HCT116 (cell line): ENCODE measurements around the gene NRCAM. TPM values are rescaled to one million over a fixed set of nuclear protein-coding genes. Genes with fewer than 3 reads are reported as not detected.

Experiments
- ATAC-seq: fragments of 200-7000 bp; cut with Tn5 transposase; 2 replicates; pipeline ENCODE4 v1.9.1; 2020; ENCODE audit warnings: mild to moderate bottlenecking, moderate library complexity
- BruUV-seq: library from RNA; stranded (reverse); fragments of 400-500 nt; replicated peaks from 2 replicates; lab custom pipeline; 2021; lab: Mats Ljungman, UMichigan
- CTCF ChIA-PET: fragments of 300-600 bp; sonication (Branson Sonifier 250); formaldehyde crosslinking; loops from one replicate; lab custom pipeline; 2021; ENCODE audit warnings: antibody characterized with exemption; lab: Charles Lee
- POLR2A ChIA-PET: fragments of 300-600, 350-600 bp; sonication (Branson Sonifier 250); formaldehyde crosslinking; loops from one replicate; lab custom pipeline; 2021; ENCODE audit warnings: antibody characterized with exemption; lab: Charles Lee
- RAD21 ChIA-PET, 2 experiments: fragments of 300-600 bp; sonication (Branson Sonifier 250); formaldehyde crosslinking; loops; one replicate each; lab custom pipeline; 2023; ENCODE audit warnings: low total read pairs in 2 of 2; ENCODE audit not compliant: uncharacterized antibody in 2 of 2, unreplicated experiment in 2 of 2, low non-redundant PET in 1 of 2; lab: Charles Lee
- DNase-seq: peaks from one replicate; pipeline ENCODE4 v3.0.0-alpha.2; 2010; ENCODE audit warnings: low read depth, low spot score
- H2AFZ ChIP-seq: fragments of 200-600 bp; shearing (Covaris generic), sonication (generic); 2 replicates; pipeline ENCODE4 v1.6.1; 2017; ENCODE audit warnings: low read depth, mixed run types, mixed read lengths, antibody characterized with exemption, low read length; ENCODE audit not compliant: poor library complexity, severe bottlenecking
- H3K27ac ChIP-seq: 2 replicates; pipeline ENCODE4 v1.5.1; 2012; ENCODE audit warnings: low read depth, low read length
- H3K27me3 ChIP-seq: fragments of 200-600 bp; sonication (generic); 2 replicates; pipeline ENCODE4 v1.6.1; 2016; ENCODE audit warnings: mixed run types, low read length, mixed read lengths; ENCODE audit not compliant: insufficient read depth
- H3K36me3 ChIP-seq, 2 experiments: fragments of 200-500 bp in 1 of 2; fragments of 200-600 bp in 1 of 2; sonication (Bioruptor generic) in 1 of 2; sonication (generic) in 1 of 2; 2 replicates each; pipeline versions ENCODE4 v1.5.1 to v1.6.1; 2014 to 2016; ENCODE audit warnings: low read length in 2 of 2, inconsistent platforms in 1 of 2, mixed read lengths in 1 of 2, mixed run types in 1 of 2; ENCODE audit not compliant: insufficient read depth in 2 of 2, control insufficient read depth in 1 of 2
- H3K4me1 ChIP-seq, 2 experiments: fragments of 200-600 bp in 1 of 2; sonication (generic) in 1 of 2; 2 replicates each; pipeline versions ENCODE4 v1.5.1 to v1.6.1; 2012 to 2017; ENCODE audit warnings: low read length in 2 of 2, inconsistent platforms in 1 of 2, mild to moderate bottlenecking in 1 of 2, mixed read lengths in 1 of 2, mixed run types in 1 of 2, moderate library complexity in 1 of 2; ENCODE audit not compliant: insufficient read depth in 2 of 2, control insufficient read depth in 1 of 2
- H3K4me2 ChIP-seq: fragments of 200-600 bp; sonication (generic); 2 replicates; pipeline ENCODE4 v1.6.1; 2017; ENCODE audit warnings: mixed run types, low read length, mixed read lengths
- H3K4me3 ChIP-seq, 2 experiments: fragments of 200-600 bp in 1 of 2; sonication (generic) in 1 of 2; replicated peaks in 1 of 2; 2 replicates each; pipeline ENCODE4 v1.5.1; 2011 to 2016; ENCODE audit warnings: low read length in 2 of 2, control low read depth in 1 of 2, low read depth in 1 of 2, mild to moderate bottlenecking in 1 of 2, mixed read lengths in 1 of 2, mixed run types in 1 of 2
- H3K79me2 ChIP-seq: fragments of 200-600 bp; sonication (generic); 2 replicates; pipeline ENCODE4 v1.6.1; 2017; ENCODE audit warnings: mild to moderate bottlenecking, mixed run types, low read length, moderate library complexity, mixed read lengths; ENCODE audit not compliant: insufficient read depth
- H3K9ac ChIP-seq: fragments of 200-600 bp; sonication (generic); 2 replicates; pipeline ENCODE4 v1.6.1; 2016; ENCODE audit warnings: low read length, mixed read lengths
- H3K9me2 ChIP-seq: fragments of 200-600 bp; sonication (generic), shearing (Covaris generic); 2 replicates; pipeline ENCODE4 v1.6.1; 2017; ENCODE audit warnings: mixed run types, mild to moderate bottlenecking, moderate library complexity; ENCODE audit not compliant: insufficient read depth
- H3K9me3 ChIP-seq, 2 experiments: fragments of 200-500 bp in 1 of 2; fragments of 200-600 bp in 1 of 2; sonication (Bioruptor generic) in 1 of 2; sonication (generic) in 1 of 2; 2 replicates each; pipeline ENCODE4 v1.6.1; 2014 to 2017; ENCODE audit warnings: low read length in 2 of 2, mixed read lengths in 2 of 2, inconsistent platforms in 1 of 2, low read depth in 1 of 2, mild to moderate bottlenecking in 1 of 2, mixed run types in 1 of 2, moderate library complexity in 1 of 2; ENCODE audit not compliant: control insufficient read depth in 1 of 2, insufficient read depth in 1 of 2
- H4K20me1 ChIP-seq: fragments of 200-600 bp; sonication (generic), shearing (Covaris generic); 2 replicates; pipeline ENCODE4 v1.6.1; 2017; ENCODE audit warnings: mixed run types, mild to moderate bottlenecking, moderate library complexity; ENCODE audit not compliant: insufficient read depth
- EGR1 ChIP-seq: IDR thresholded peaks from 2 replicates; pipeline ENCODE4 v1.6.1; 2012; ENCODE audit warnings: low read depth
- JUND ChIP-seq: IDR thresholded peaks from 2 replicates; pipeline ENCODE4 v1.6.1; 2012
- MAX ChIP-seq: IDR thresholded peaks from 2 replicates; pipeline ENCODE4 v1.6.1; 2012
- YY1 ChIP-seq: IDR thresholded peaks from 2 replicates; pipeline ENCODE4 v1.6.1; 2011; ENCODE audit warnings: low read length, low read depth, moderate library complexity, mild to moderate bottlenecking; ENCODE audit not compliant: insufficient replicate concordance; ENCODE audit errors: extremely low read depth
- ZBTB33 ChIP-seq: IDR thresholded peaks from 2 replicates; pipeline ENCODE4 v1.6.1; 2011; ENCODE audit warnings: mild to moderate bottlenecking, low read length, moderate library complexity; ENCODE audit not compliant: insufficient replicate concordance; ENCODE audit errors: extremely low read depth
- ZFX ChIP-seq: fragments of 450-650 bp; IDR thresholded peaks from 2 replicates; pipeline ENCODE4 v1.6.1; 2017
- ZNF274 ChIP-seq: fragments of 200-500 bp; sonication (Bioruptor generic); IDR thresholded peaks from 2 replicates; pipeline ENCODE4 v1.6.1; 2014; ENCODE audit warnings: mild to moderate bottlenecking, low read depth, low read length, inconsistent platforms
- intact Hi-C: fragments of 100-400 bp; cut with micrococcal nuclease; formaldehyde crosslinking; loops from 2 replicates; pipeline ENCODE4 v1.10.0; 2022
- total RNA-seq: library from RNA; stranded (reverse); gene quantifications from one replicate; pipeline ENCODE4 v1.2.1, GENCODE V29; 2021; ENCODE audit not compliant: unreplicated experiment

The NRCAM gene
- total RNA-seq, 1 experiment from 2014 or later = 0.15 TPM

GRCh38 chr7:108406222-108406890 lies 49.9 kb downstream of the NRCAM start:
- no peak for ATAC-seq
- DNase-seq = no peak
- H3K27me3 ChIP-seq = no peaks in the 10 kb centered on the region
- no peaks in the 10 kb centered on the region for H3K9me2 ChIP-seq
- no peaks in the 10 kb centered on the region for H3K4me1 ChIP-seq
- no peak overlapping the region for H3K27ac ChIP-seq
- H3K9me3 ChIP-seq = no peaks in the 10 kb centered on the region
- H3K36me3 ChIP-seq = no peaks in the 10 kb centered on the region
- no peak overlapping the region for H3K4me3 ChIP-seq
- TF ChIP-seq YY1 = no peak
- TF ChIP-seq ZBTB33 = no peak
- TF ChIP-seq ZNF274 = no peak
- TF ChIP-seq ZFX = no peak
- TF ChIP-seq MAX = no peak
- TF ChIP-seq EGR1 = no peak
- no peak for TF ChIP-seq JUND
- TF ChIP-seq, all 23 proteins: peak for 0
- BruUV-seq = no TSS peak
- H3K9ac ChIP-seq = no peak overlapping the region
- no peak overlapping the region for H2AFZ ChIP-seq
- CTCF ChIA-PET = no interaction called here
- H4K20me1 ChIP-seq = no peaks in the 10 kb centered on the region
- intact Hi-C loops = no loop called here
- RAD21 ChIA-PET = no interaction called here
- no peak overlapping the region for H3K4me2 ChIP-seq
- POLR2A ChIA-PET = no interaction called here
- no peaks in the 10 kb centered on the region for H3K79me2 ChIP-seq
